SK-N-SH (cell line): Measurements from ENCODE around the gene ANO2. TPM values are rescaled to one million over a fixed set of nuclear protein-coding genes. Genes with fewer than 3 reads are reported as not detected.

Source experiments
- CTCF ChIA-PET: fragments of 300-600, 350-600 bp; formaldehyde crosslinking; extraction: SDS; loops from one replicate; lab custom pipeline; 2021; lab: Yijun Ruan, JAX
- POLR2A ChIA-PET: fragments of 350-600 bp; sonication (Branson Sonifier 250); formaldehyde crosslinking; extraction: SDS; loops from one replicate; lab custom pipeline; 2020; ENCODE audit warnings: antibody characterized with exemption, inconsistent platforms; lab: Yijun Ruan, JAX
- DNase-seq: peaks from one replicate; pipeline ENCODE4 v3.0.0; 2012
- H2AFZ ChIP-seq: fragments of 200-600 bp; sonication (generic); 2 replicates; pipeline ENCODE4 v1.8.1; 2016; ENCODE audit warnings: antibody characterized with exemption, mild to moderate bottlenecking, low read depth
- H3F3A ChIP-seq: fragments of 200-600 bp; sonication (generic); replicated peaks from 2 replicates; pipeline ENCODE3; 2016; ENCODE audit warnings: antibody characterized with exemption, mild to moderate bottlenecking; ENCODE audit not compliant: insufficient read depth
- H3K27ac ChIP-seq, 2 experiments: fragments of 200-500 bp in 1 of 2; fragments of 200-600 bp in 1 of 2; sonication (Bioruptor generic) in 1 of 2; sonication (generic), shearing (Covaris generic) in 1 of 2; 2 replicates each; pipeline versions ENCODE4 v1.5.1 to v1.6.1; 2014 to 2016; ENCODE audit warnings: low read depth in 2 of 2, inconsistent platforms in 1 of 2, low read length in 1 of 2, mild to moderate bottlenecking in 1 of 2, mixed read lengths in 1 of 2
- H3K27me3 ChIP-seq: fragments of 200-600 bp; sonication (generic), shearing (Covaris generic); 2 replicates; pipeline ENCODE4 v1.6.1; 2016; ENCODE audit warnings: mixed run types; ENCODE audit not compliant: insufficient read depth
- H3K36me3 ChIP-seq, 2 experiments: fragments of 200-500 bp in 1 of 2; fragments of 200-600 bp in 1 of 2; sonication (Bioruptor generic) in 1 of 2; sonication (generic) in 1 of 2; replicated peaks in 1 of 2; 2 replicates each; pipeline versions ENCODE3 to v1.5.1; 2014 to 2016; ENCODE audit warnings: low read length in 1 of 2, mild to moderate bottlenecking in 1 of 2; ENCODE audit not compliant: insufficient read depth in 2 of 2, control insufficient read depth in 1 of 2
- H3K4me1 ChIP-seq, 2 experiments: fragments of 200-500 bp in 1 of 2; fragments of 200-600 bp in 1 of 2; sonication (Bioruptor generic) in 1 of 2; sonication (generic), shearing (Covaris generic) in 1 of 2; 2 replicates each; pipeline versions ENCODE4 v1.5.1 to v1.6.1; 2014 to 2016; ENCODE audit warnings: low read depth in 1 of 2, low read length in 1 of 2, mixed run types in 1 of 2; ENCODE audit not compliant: insufficient read depth in 2 of 2, control insufficient read depth in 1 of 2
- H3K4me2 ChIP-seq: fragments of 200-600 bp; sonication (generic), shearing (Covaris generic); 2 replicates; pipeline ENCODE4 v1.6.1; 2017; ENCODE audit warnings: mixed run types
- H3K4me3 ChIP-seq, 2 experiments: fragments of 200-500 bp in 1 of 2; fragments of 200-600 bp in 1 of 2; sonication (Bioruptor generic) in 1 of 2; sonication (generic), shearing (Covaris generic) in 1 of 2; 2 replicates each; pipeline versions ENCODE4 v1.5.1 to v1.8.1; 2014 to 2016; ENCODE audit warnings: low read depth in 2 of 2, inconsistent platforms in 1 of 2, low read length in 1 of 2, mild to moderate bottlenecking in 1 of 2, mixed read lengths in 1 of 2, moderate library complexity in 1 of 2
- H3K79me2 ChIP-seq: fragments of 200-600 bp; sonication (generic); 2 replicates; pipeline ENCODE4 v1.8.1; 2017; ENCODE audit warnings: mild to moderate bottlenecking; ENCODE audit not compliant: insufficient read depth
- H3K9ac ChIP-seq: fragments of 200-600 bp; sonication (generic); 2 replicates; pipeline ENCODE4 v1.6.1; 2017; ENCODE audit warnings: mixed run types
- H3K9me2 ChIP-seq: fragments of 200-600 bp; sonication (generic); 2 replicates; pipeline ENCODE4 v1.6.1; 2017; ENCODE audit warnings: mixed run types
- H3K9me3 ChIP-seq: fragments of 200-600 bp; sonication (generic); 2 replicates; pipeline ENCODE4 v1.6.1; 2017; ENCODE audit warnings: mixed run types, mild to moderate bottlenecking, moderate library complexity
- H4K20me1 ChIP-seq: fragments of 200-600 bp; sonication (generic); 2 replicates; pipeline ENCODE4 v1.6.1; 2017; ENCODE audit warnings: mild to moderate bottlenecking, mixed run types; ENCODE audit not compliant: insufficient read depth
- CHD2 ChIP-seq: fragments of 150-350 bp; IDR thresholded peaks from 2 replicates; pipeline ENCODE4 v1.6.1; 2018; ENCODE audit warnings: low read length; ENCODE audit not compliant: partially characterized antibody
- EP300 ChIP-seq, 2 experiments: IDR thresholded peaks; 2 replicates each; pipeline versions ENCODE4 v1.4.0 to v1.6.1; 2012; ENCODE audit warnings: borderline replicate concordance in 1 of 2, low read depth in 1 of 2, low read length in 1 of 2
- EZH2phosphoT487 ChIP-seq: fragments of 200-600 bp; sonication (generic); IDR thresholded peaks from 2 replicates; pipeline ENCODE4 v1.6.1; 2017; ENCODE audit warnings: low read depth, mixed run types, mild to moderate bottlenecking, antibody characterized with exemption, moderate library complexity, borderline replicate concordance
- GATA2 ChIP-seq: sonication (generic); formaldehyde crosslinking; IDR thresholded peaks from 2 replicates; pipeline ENCODE4 v1.5.0; 2020; ENCODE audit warnings: mild to moderate bottlenecking, missing genetic modification reagents
- MEF2A ChIP-seq: IDR thresholded peaks from 2 replicates; pipeline ENCODE4 v1.4.0; 2012; ENCODE audit warnings: low read depth, borderline replicate concordance
- NFIC ChIP-seq: IDR thresholded peaks from 2 replicates; pipeline ENCODE4 v1.4.0; 2012; ENCODE audit warnings: borderline replicate concordance
- NRF1 ChIP-seq: IDR thresholded peaks from 2 replicates; pipeline ENCODE4 v1.6.1; 2012; ENCODE audit warnings: low read depth, mild to moderate bottlenecking, low read length
- RCOR1 ChIP-seq: fragments of 150-350 bp; IDR thresholded peaks from 2 replicates; pipeline ENCODE4 v1.6.1; 2017; ENCODE audit warnings: antibody characterized with exemption, low read length
- RFX5 ChIP-seq: IDR thresholded peaks from 2 replicates; pipeline ENCODE4 v1.6.1; 2012; ENCODE audit warnings: mild to moderate bottlenecking, improper control_type of control experiment, low read length
- RXRA ChIP-seq: IDR thresholded peaks from 2 replicates; pipeline ENCODE4 v1.4.0; 2012; ENCODE audit warnings: low read depth, mild to moderate bottlenecking, borderline replicate concordance
- SMC3 ChIP-seq: IDR thresholded peaks from 2 replicates; pipeline ENCODE4 v1.6.1; 2012; ENCODE audit warnings: low read depth, low read length, improper control_type of control experiment
- WGBS: methylation state at CpG from one replicate; pipeline ENCODE4 v1.1.6; 2017; ENCODE audit warnings: low lambda C conversion rate; 5-methylcytosine and 5-hydroxymethylcytosine counted together
- polyA plus RNA-seq, 3 experiments: library from polyadenylated mRNA; depleted of rRNA; stranded (reverse); fragments of >200 nt; gene quantifications; 2 replicates each; pipeline ENCODE4 v1.2.3, GENCODE V29; 2012
- TF ChIP-seq, protein P1 (sequence below): IDR thresholded peaks from 2 replicates; pipeline ENCODE4 v1.4.0; 2012; ENCODE audit warnings: low read depth
- TF ChIP-seq, protein P2 (sequence below): IDR thresholded peaks from 2 replicates; pipeline ENCODE4; 2012

The ANO2 gene
- polyA plus RNA-seq, 1 of the 3 experiments (the other 2 are of a cell fraction), result not detected

DNA sequence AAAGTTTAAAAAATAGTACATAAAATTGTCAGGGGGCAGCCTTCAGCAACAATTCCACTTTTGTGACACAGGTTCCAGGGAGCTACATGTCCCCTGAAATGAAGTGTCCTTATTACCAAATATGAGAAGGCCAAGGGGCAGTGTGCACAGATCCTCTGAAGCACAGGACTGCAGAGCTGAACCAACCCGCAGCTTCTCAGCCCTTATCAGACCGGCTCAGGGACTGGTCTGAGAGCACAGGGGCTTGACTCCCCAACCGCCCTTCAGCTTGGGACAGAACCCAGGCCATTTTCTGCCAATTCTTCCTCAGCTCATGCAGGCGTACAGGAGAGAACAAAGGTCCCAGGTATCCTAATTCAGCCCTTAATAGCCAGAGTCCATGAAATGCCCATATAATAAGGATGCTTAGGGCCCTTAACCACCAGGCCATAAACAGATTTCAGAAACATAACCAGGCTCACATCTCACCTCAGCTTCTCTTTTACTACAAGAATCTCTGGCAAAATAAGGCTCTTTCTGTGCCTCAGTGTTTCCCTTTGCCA is 221.3 kb downstream of the ANO2 start:
- H2AFZ ChIP-seq, result no peak overlapping the region
- no peaks in the 10 kb centered on the region for H3F3A ChIP-seq
- no peaks in the 10 kb centered on the region for H3K36me3 ChIP-seq
- no peak for DNase-seq
- H3K27ac ChIP-seq, result no peak overlapping the region
- H3K4me1 ChIP-seq, result no peaks in the 10 kb centered on the region
- H3K79me2 ChIP-seq, result no peaks in the 10 kb centered on the region
- WGBS, result 23% methylated on average over 2 of the region's 4 CpGs
- no peak overlapping the region for H3K4me3 ChIP-seq
- H4K20me1 ChIP-seq, result no peaks in the 10 kb centered on the region
- peaks cover 44% of the 10 kb centered on the region for H3K27me3 ChIP-seq
- no peak for TF ChIP-seq CHD2
- ChIA-PET POLR2A (no interaction called here), CTCF (no interaction called here)
- no peak overlapping the region for H3K4me2 ChIP-seq
- no peak overlapping the region for H3K9ac ChIP-seq
- no peaks in the 10 kb centered on the region for H3K9me2 ChIP-seq
- no peaks in the 10 kb centered on the region for H3K9me3 ChIP-seq

DNA sequence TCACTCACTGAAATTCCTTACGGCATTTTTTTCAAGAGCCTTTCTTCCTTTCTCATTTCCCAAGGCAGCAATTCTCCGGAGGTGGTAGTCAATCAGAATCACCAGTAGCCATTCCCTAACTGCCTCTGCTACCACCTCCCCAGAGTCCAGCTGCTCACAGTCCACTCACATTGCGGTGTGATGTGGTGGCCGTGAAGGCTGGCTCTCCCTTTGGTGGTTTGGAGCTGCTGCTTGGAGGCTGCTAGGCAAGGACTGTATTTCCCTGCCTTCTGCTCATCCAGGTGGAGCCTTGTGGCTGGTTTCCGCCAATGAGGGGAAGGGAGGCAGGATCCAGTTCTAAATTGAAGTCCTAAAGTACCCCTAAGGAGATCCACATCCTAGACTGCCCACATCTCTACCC is 222.0 kb downstream of the ANO2 start:
- Histone ChIP-seq H3K4me3 (no peak overlapping the region), H3K79me2 (no peaks in the 10 kb centered on the region), H4K20me1 (no peaks in the 10 kb centered on the region), H3K36me3 (no peaks in the 10 kb centered on the region), H3K9me3 (no peaks in the 10 kb centered on the region), H3K4me1 (no peaks in the 10 kb centered on the region), H2AFZ (no peak overlapping the region), H3F3A (no peaks in the 10 kb centered on the region), H3K9me2 (no peaks in the 10 kb centered on the region), H3K4me2 (no peak overlapping the region), H3K27ac (no peak overlapping the region), H3K27me3 (peaks cover 44% of the 10 kb centered on the region), H3K9ac (no peak overlapping the region)
- CTCF ChIA-PET, result no interaction called here
- POLR2A ChIA-PET, result no interaction called here
- WGBS, result 13% methylated on average over 5 of the region's 5 CpGs
- DNase-seq, result no peak
- TF ChIP-seq SMC3 (no peak), GATA2 (CRISPR knock-in tag) (no peak), EZH2phosphoT487 (no peak), NRF1 (no peak), RCOR1 (no peak), MEF2A (no peak), RFX5 (no peak), EP300 (IDR thresholded peaks at IDR 0.05; ENCODE audit: borderline replicate concordance in 1 of 2, low read depth in 1 of 2, low read length in 1 of 2) (no peak), RXRA (no peak), NFIC (no peak)
- TF ChIP-seq, protein P1, sequence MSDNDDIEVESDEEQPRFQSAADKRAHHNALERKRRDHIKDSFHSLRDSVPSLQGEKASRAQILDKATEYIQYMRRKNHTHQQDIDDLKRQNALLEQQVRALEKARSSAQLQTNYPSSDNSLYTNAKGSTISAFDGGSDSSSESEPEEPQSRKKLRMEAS, result no peak
- TF ChIP-seq, protein P2, sequence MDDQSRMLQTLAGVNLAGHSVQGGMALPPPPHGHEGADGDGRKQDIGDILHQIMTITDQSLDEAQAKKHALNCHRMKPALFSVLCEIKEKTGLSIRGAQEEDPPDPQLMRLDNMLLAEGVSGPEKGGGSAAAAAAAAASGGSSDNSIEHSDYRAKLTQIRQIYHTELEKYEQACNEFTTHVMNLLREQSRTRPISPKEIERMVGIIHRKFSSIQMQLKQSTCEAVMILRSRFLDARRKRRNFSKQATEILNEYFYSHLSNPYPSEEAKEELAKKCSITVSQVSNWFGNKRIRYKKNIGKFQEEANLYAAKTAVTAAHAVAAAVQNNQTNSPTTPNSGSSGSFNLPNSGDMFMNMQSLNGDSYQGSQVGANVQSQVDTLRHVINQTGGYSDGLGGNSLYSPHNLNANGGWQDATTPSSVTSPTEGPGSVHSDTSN, result no peak
